HL-60/S4 treated with phorbol 12-myristate 13-acetate at 8.2 ng/mL for 4 days and 3 days (cell line): ENCODE measurements around the gene KLF13.

Source experiments
- in situ Hi-C: fragments of 300-500 bp; cut with MboI; formaldehyde crosslinking; loops from 2 replicates; pipeline ENCODE4 v1.15.0; 2022; ENCODE audit warnings: low sequenced_read_pairs

KLF13 gene

GRCh38 chr15:31360843-31361763 is 34.5 kb downstream of the KLF13 start:
- in situ Hi-C loops, result no loop called here

DNA sequence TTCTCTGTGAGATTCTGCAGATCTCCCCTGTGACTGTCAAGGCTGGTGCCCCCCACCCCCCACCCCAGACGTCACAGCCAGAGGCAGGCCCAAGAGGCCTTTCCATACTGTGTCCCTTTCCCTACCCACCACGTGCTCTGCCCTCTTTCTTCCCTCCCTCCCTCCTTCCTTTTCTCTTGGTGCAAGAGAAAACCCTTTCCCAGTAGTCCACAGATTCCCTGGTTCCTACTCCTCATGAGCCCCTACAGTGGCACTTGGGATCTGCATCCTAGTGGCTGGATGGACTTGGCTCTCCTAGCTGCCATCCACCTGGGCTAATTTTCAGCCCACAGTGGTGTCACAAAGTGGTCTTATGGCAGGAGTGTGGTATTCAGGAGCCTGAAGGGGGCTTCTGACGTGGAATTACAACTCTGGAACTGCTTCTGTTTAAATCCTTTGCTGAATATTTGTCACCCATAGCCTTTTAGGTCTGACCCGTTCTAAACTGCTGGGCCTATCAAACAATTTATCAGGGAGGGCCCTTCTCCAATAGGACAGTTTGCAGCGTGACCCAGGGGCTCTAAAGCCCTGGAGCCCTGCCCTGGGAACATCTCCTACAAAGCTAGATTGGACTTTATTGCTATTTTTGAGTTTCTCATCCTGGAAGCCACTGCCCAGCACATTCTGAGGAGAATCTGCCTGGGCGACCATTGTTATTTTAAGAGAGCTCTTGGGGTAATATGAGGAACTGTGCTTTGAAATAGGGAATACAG is 35.3 kb downstream of the KLF13 start:
- in situ Hi-C loops, result no loop called here

DNA sequence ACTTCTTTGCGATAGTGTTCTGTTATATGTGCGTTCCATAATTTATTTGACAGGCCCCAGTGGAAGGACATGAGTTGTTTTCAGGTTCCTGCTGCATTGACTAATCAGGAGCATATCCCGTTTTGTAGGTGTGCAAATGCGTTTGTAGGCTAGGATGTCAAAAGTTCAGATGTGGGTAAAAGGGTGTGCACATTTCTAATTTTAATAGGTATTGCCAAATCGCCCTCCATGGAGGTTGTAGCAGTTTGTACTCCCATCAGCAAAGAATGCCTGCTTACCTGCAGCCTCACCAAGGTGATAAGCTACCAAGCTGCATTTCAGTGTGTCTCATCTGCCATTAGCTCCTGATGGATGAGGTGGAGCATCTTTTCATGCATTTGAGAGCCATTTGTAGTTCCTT is 36.3 kb downstream of the KLF13 start:
- in situ Hi-C loops, result no loop called here

DNA sequence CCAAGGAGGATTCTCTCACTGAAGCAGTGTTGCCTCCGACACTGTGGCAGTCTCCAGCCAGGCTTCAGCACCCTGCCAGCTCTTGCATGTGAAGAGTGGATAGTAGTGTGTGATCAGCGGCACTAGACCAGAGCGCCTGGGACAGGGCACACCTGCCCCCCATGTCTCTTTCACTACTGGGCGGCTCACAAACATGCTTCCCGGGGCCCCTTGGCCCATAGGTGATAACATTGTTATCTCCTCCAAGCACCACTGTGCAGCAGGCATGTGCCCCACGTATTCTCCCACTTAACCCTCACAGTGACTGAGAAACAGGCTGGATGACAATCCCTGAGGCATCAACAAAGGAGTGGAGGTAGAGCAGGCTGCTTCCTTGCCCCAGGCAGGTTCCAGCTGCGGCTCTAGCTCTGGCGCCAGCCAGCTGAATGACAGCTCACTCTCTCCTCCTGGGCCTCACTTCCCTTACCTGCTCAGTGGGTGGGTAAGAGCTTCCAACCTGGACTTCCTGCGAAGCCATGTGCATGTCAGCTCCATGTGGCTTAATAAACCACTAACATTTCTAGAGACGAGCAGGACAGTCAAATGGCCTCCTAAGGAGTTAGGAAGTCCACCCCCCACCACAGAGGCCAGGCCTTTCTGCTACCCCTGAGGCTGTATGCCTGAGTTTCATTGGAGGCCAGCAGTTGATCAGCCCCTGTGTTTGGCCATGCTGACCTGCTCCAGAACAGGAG is 37.8 kb downstream of the KLF13 start:
- in situ Hi-C loops, result no loop called here

DNA sequence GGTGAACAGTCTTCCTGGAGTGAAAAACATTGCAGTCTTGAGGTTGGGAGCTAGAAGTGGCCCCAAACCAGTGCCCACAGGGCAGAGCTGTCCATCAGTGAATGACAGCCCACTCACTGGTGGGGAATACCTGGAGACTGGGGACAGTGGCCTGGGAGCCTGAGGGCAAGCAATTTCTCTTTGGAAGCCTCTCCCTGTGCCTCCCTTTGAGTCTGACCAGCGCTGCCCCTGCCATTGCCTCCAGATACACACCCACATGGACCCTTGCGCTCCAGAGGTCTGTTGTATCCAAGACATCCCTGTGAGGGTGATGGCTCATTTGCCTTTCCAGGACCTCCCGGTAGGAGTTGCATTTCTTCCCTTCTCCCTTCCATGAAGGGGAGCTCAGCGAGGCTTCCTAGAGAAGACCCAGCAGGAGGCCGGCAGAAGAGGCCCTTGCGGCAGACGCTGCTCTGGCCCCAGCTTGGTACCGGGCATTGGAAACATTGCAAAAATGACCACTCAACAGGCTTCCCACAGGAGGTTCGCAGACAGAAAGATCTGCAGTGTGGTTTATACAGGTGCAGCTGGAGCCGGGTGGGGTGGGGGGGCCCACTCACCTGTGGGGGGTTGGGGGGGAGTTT is 38.5 kb downstream of the KLF13 start:
- in situ Hi-C loops, result no loop called here

GRCh38 chr15:31365655-31366127 is 39.1 kb downstream of the KLF13 start:
- in situ Hi-C loops, result no loop called here

- in situ Hi-C loops, result no loop called here
These were observed 39.6 kb downstream of the KLF13 start for GRCh38 chr15:31366169-31366734.

- in situ Hi-C loops, result no loop called here
These were observed 40.5 kb downstream of the KLF13 start for GRCh38 chr15:31367021-31367729.

DNA sequence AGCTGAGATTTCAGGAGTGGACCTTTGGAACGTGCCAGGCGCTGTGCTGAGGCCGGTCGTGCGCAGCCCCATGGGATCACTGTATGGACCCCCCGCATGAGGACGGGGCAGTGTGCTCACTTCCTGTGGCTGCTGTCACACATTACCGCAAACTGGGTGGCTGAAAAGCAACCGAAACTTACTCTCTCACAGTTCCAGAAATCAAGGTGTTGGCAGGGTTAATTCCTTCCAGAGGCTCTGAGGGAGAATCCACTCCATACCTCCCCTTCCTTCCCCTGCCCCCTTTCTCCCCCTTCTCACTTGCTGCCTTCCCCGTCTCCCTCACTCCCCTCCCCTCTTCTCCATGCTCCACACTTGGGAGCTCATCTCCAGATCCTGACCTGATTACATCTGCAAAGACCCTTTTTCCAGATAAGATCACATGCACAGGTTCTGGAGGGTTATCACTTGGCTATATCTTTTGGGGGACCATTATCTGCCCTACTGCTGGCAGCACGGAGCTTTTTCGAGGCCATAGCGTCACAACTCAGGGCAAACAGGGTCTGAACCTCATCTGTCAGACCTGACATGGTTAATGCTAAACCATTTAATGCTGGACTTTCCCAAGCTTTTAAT is 41.2 kb downstream of the KLF13 start:
- in situ Hi-C loops, result no loop called here

- in situ Hi-C loops, result no loop called here
These were observed 43.1 kb downstream of the KLF13 start for GRCh38 chr15:31369727-31370126.

GRCh38 chr15:31371520-31372240 is 45.0 kb downstream of the KLF13 start:
- in situ Hi-C loops, result no loop called here

- in situ Hi-C loops, result no loop called here
These were observed 46.0 kb downstream of the KLF13 start for GRCh38 chr15:31372635-31373091.

GRCh38 chr15:31373096-31373865 is 46.6 kb downstream of the KLF13 start:
- in situ Hi-C loops, result no loop called here

DNA sequence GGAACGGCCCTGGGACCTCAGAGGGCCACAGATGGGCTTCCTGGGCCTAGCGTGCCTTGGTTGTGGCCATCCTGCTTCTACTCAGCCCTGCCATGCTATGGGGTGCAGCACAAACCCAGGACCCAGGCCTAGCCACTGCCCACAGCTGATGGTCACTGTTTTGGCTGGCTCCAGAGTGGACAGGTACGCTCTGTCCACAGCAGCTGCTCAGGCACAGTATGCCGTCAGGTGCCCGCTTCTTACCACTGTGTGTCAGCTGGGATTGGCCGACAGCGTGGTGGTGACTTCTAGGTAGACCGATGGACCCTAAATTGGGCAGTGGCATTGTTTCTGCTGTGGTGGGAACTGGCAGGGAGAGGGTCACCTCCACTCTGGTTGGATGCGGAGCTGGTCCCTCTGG is 47.3 kb downstream of the KLF13 start:
- in situ Hi-C loops, result no loop called here

- in situ Hi-C loops, result no loop called here
These were observed 47.9 kb downstream of the KLF13 start for GRCh38 chr15:31374489-31374888.

DNA sequence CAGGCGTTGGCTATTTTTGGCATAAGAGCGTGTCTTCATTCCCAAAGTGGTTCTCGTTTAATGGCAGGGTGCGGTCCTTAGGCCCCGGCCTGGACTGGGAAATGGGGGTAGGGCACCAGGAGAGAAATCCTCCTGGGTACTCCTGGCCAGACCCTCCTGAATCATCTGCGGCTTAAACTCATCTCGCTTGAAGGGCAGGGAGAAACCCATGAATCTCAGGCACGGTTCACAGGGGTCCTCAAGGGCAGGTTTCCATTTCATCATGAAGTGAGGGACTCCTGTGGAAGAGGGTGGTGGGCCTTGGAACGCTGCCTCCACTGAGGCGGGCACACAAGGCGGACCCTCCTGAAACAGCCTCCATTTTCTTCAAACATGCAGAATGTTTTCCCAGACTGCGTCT is 48.4 kb downstream of the KLF13 start:
- in situ Hi-C loops, result no loop called here

GRCh38 chr15:31375772-31376171 is 49.1 kb downstream of the KLF13 start:
- in situ Hi-C loops, result no loop called here

GRCh38 chr15:31376511-31376910 is 49.9 kb downstream of the KLF13 start:
- in situ Hi-C loops, result no loop called here
